Heart left ventricle (tissue), 16 donors: ENCODE measurements around the gene LRRC41. TPM values are rescaled to one million over a fixed set of nuclear protein-coding genes. Genes with fewer than 3 reads are reported as not detected.

Experiments used
- ATAC-seq, 4 donors: fragments of 200-7000 bp; cut with Tn5 transposase; one replicate each; pipeline ENCODE4 v1.9.1; 2020 to 2022; ENCODE audit warnings: moderate library complexity in 4 of 4, mild to moderate bottlenecking in 3 of 4, moderate number of reproducible peaks in 1 of 4
- DNase-seq, 5 donors: peaks; one replicate each; pipeline ENCODE4 v3.0.0-alpha.2; 2020
- H3K27ac ChIP-seq, 12 donors: fragments of 200-600 bp; sonication (generic) in 4 of 12; one replicate each; pipeline versions ENCODE4 v1.5.0 to v1.8.0; 2016 to 2022; ENCODE audit warnings: mild to moderate bottlenecking in 2 of 12
- H3K27me3 ChIP-seq, 9 donors: fragments of 200-600 bp; sonication (generic) in 2 of 9; one replicate each; pipeline versions ENCODE4 v1.5.1 to v1.8.0; 2016 to 2022; ENCODE audit warnings: mild to moderate bottlenecking in 3 of 9
- H3K36me3 ChIP-seq, 9 donors: fragments of 200-600 bp; sonication (generic) in 2 of 9; one replicate each; pipeline versions ENCODE4 v1.5.0 to v1.8.0; 2018 to 2022; ENCODE audit warnings: mild to moderate bottlenecking in 2 of 9
- H3K4me1 ChIP-seq, 12 donors: fragments of 200-600 bp; sonication (generic) in 4 of 12; one replicate each; pipeline versions ENCODE4 v1.5.0 to v1.8.0; 2016 to 2022; ENCODE audit warnings: mild to moderate bottlenecking in 3 of 12
- H3K4me3 ChIP-seq, 12 donors: fragments of 200-600 bp; sonication (generic) in 4 of 12; one replicate each; pipeline versions ENCODE4 v1.5.0 to v1.8.0; 2017 to 2022; ENCODE audit warnings: mild to moderate bottlenecking in 9 of 12, moderate library complexity in 4 of 12
- H3K9me3 ChIP-seq, 12 donors: fragments of 200-600 bp; sonication (generic) in 4 of 12; one replicate each; pipeline versions ENCODE4 v1.5.0 to v1.8.0; 2016 to 2022; ENCODE audit warnings: mild to moderate bottlenecking in 1 of 12
- POLR2A ChIP-seq, 2 donors: fragments of 450-650 bp; IDR thresholded peaks; one replicate each; pipeline ENCODE4 v1.6.1; 2017; ENCODE audit warnings: antibody characterized with exemption in 2 of 2, mild to moderate bottlenecking in 2 of 2, moderate library complexity in 2 of 2
- WGBS, 4 donors: extraction: QIAGEN DNeasy Blood & Tissue Kit in 2 of 4; methylation state at CpG; one replicate each; pipeline versions ENCODE4 v1.1.5 to v1.1.7; 2013 to 2018; 5-methylcytosine and 5-hydroxymethylcytosine counted together
- intact Hi-C, 10 donors: fragments of 100-400 bp; cut with DNase I; formaldehyde crosslinking; loops; one replicate each; pipeline versions ENCODE4 v1.11.1 to v1.14.2; 2022
- polyA plus RNA-seq, 2 donors: library from polyadenylated mRNA; stranded (reverse); fragments of 200-250 nt; gene quantifications; one replicate each; pipeline ENCODE4 v1.2.3, GENCODE V29; 2013
- total RNA-seq, 9 donors: library from RNA; depleted of rRNA in 2 of 9; stranded (reverse); fragments of >200 nt in 2 of 9; fragmentation: NEBNext Ultra II Directional in 3 of 9; extraction: Animal tissue kit (Norgen Biotek cat#: 25700) in 3 of 9; gene quantifications; one replicate each; pipeline versions ENCODE4 v1.1.0 to v1.2.4, GENCODE V29; 2016 to 2023
- TF ChIP-seq, protein P1 (sequence below), 12 donors: fragments of 200-600 bp; sonication (generic) in 4 of 12; IDR thresholded peaks; one replicate each; pipeline versions ENCODE4 v1.5.0 to v1.8.0; 2018 to 2022; ENCODE audit warnings: antibody characterized with exemption in 12 of 12, mild to moderate bottlenecking in 5 of 12
- donor health status: ischemic (EF 13 %, LVEDD 7.1; RV severe dilation, severe dysfunction).
- donor health status: healthy with polysubstance abuse.
- donor health status: DM: no; HTN: yes; CAD: no.
- donor health status: DM: no; HTN: no; CAD: no.
- donor health status: ischemic (EF 25% LVEDD 6.9; RV normal size, moderate dysfunction).
- donor health status: ischemic (EF 25% LVEDD 5.7; RV mildly dilated, moderate dysfunction).
- donor health status: healthy.
- donor health status: DM: yes; HTN: yes; CAD: no.
- donor health status: ischemic (EF 35%, LVEDD 5.7; RV mildly dilated, moderate dysfunction).
- donor health status: nonischemic (EF 11% LVEDD 7.7; RV severe dilation, severe dysfunction).
- donor health status: DM: yes; HTN: yes; CAD: no.
- donor health status: PGD.
- donor health status: ischemic (EF 29% LVEDD 5.4; RV normal size, mild dysfunction).
- donor health status: nonischemic (EF 23%, LVEDD 6.1; RV moderate dilation, normal function).

The LRRC41 gene
- total and polyA plus RNA-seq, 11 donors, result 17.4 to 60.5 (median 44.1) TPM

GRCh38 chr1:46344481-46344880, 41.1 kb upstream of the LRRC41 start:
- Histone ChIP-seq H3K36me3 (peaks cover 0 to 56% (median 41%) of the 10 kb centered on the region in 9 donors), H3K4me1 (peaks cover 0 to 33% (median 16%) of the 10 kb centered on the region in 12 donors), H3K4me3 (no peak overlapping the region), H3K27ac (no peak overlapping the region), H3K9me3 (no peaks in the 10 kb centered on the region), H3K27me3 (no peaks in the 10 kb centered on the region)
- WGBS, 4 donors, result 79 to 86% (median 81%) methylated on average over 3 of the region's 3 CpGs
- TF ChIP-seq, protein P1, sequence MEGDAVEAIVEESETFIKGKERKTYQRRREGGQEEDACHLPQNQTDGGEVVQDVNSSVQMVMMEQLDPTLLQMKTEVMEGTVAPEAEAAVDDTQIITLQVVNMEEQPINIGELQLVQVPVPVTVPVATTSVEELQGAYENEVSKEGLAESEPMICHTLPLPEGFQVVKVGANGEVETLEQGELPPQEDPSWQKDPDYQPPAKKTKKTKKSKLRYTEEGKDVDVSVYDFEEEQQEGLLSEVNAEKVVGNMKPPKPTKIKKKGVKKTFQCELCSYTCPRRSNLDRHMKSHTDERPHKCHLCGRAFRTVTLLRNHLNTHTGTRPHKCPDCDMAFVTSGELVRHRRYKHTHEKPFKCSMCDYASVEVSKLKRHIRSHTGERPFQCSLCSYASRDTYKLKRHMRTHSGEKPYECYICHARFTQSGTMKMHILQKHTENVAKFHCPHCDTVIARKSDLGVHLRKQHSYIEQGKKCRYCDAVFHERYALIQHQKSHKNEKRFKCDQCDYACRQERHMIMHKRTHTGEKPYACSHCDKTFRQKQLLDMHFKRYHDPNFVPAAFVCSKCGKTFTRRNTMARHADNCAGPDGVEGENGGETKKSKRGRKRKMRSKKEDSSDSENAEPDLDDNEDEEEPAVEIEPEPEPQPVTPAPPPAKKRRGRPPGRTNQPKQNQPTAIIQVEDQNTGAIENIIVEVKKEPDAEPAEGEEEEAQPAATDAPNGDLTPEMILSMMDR (IDR thresholded peaks at IDR 0.05), result no peak
- TF ChIP-seq POLR2A (IDR thresholded peaks at IDR 0.05), result no peak
- ATAC-seq, result no peak
- intact Hi-C loops, result loop anchor here in 5 of 10 donors (5.0 to 10.0 kb wide), 3 partner anchors 42 to 310 kb away; partner anchors contain the start of genes LRRC41 (in 3 of the 5), RAD54L (in 3 of the 5) and UQCRH (in 3 of the 5)
- no peak for DNase-seq

DNA sequence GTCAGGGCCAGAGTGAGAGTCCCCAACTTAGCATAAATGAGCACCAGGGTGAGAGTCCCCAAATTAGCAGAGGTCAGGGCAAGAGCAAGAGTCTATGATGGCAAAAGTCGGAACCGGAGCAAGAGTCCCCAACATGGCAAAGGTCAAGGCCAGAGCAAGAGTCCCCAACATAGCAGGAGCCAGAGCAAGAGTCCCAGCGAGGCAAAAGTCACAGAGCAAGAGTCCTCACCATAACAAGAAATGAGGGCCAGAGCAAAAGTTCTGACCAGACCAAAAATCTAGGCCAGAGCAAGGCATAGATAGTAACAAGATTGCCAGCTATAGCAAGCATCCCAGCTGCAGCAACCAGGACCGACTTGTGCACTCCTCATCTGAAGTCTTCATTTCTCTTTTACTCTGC, 40.3 kb upstream of the LRRC41 start:
- no peak for ATAC-seq
- WGBS, 4 donors, result 86 to 95% (median 91%) methylated on average over 4 of the region's 4 CpGs
- H3K9me3 ChIP-seq, result no peaks in the 10 kb centered on the region
- peak overlapping the region in 8 of 12 donors; percentile 3 to 96 (median 32) for H3K27ac ChIP-seq
- no peak for DNase-seq
- H3K4me3 ChIP-seq, result no peak overlapping the region
- TF ChIP-seq POLR2A (IDR thresholded peaks at IDR 0.05), result no peak
- TF ChIP-seq, protein P1 (IDR thresholded peaks at IDR 0.05), result no peak
- H3K36me3 ChIP-seq, result peaks cover 0 to 48% (median 35%) of the 10 kb centered on the region in 9 donors
- intact Hi-C loops, result loop anchor here in 5 of 10 donors (5.0 to 10.0 kb wide), 3 partner anchors 41 to 309 kb away; partner anchors contain the start of genes LRRC41 (in 3 of the 5), RAD54L (in 3 of the 5) and UQCRH (in 3 of the 5)
- H3K27me3 ChIP-seq, result no peaks in the 10 kb centered on the region
- H3K4me1 ChIP-seq, result peaks cover 0 to 34% (median 17%) of the 10 kb centered on the region in 12 donors

- no peak for ATAC-seq
- H3K4me1 ChIP-seq, result peaks cover 0 to 34% (median 17%) of the 10 kb centered on the region in 12 donors
- peaks cover 0 to 48% (median 35%) of the 10 kb centered on the region in 9 donors for H3K36me3 ChIP-seq
- intact Hi-C loops, result loop anchor here in 5 of 10 donors (5.0 to 10.0 kb wide), 3 partner anchors 41 to 309 kb away; partner anchors contain the start of genes LRRC41 (in 3 of the 5), RAD54L (in 3 of the 5) and UQCRH (in 3 of the 5)
- TF ChIP-seq, protein P1 (IDR thresholded peaks at IDR 0.05), result no peak
- no peak overlapping the region for H3K4me3 ChIP-seq
- peak in 2 of 5 donors; percentile 15 to 23 for DNase-seq
- no peaks in the 10 kb centered on the region for H3K27me3 ChIP-seq
- no peaks in the 10 kb centered on the region for H3K9me3 ChIP-seq
- WGBS, 4 donors, result 52 to 66% (median 61%) methylated on average over 4 of the region's 4 CpGs
- H3K27ac ChIP-seq, result peak overlapping the region in 9 of 12 donors; percentile 3 to 96 (median 24)
Observed at GRCh38 chr1:46343351-46343695, 39.9 kb upstream of the LRRC41 start.

DNA sequence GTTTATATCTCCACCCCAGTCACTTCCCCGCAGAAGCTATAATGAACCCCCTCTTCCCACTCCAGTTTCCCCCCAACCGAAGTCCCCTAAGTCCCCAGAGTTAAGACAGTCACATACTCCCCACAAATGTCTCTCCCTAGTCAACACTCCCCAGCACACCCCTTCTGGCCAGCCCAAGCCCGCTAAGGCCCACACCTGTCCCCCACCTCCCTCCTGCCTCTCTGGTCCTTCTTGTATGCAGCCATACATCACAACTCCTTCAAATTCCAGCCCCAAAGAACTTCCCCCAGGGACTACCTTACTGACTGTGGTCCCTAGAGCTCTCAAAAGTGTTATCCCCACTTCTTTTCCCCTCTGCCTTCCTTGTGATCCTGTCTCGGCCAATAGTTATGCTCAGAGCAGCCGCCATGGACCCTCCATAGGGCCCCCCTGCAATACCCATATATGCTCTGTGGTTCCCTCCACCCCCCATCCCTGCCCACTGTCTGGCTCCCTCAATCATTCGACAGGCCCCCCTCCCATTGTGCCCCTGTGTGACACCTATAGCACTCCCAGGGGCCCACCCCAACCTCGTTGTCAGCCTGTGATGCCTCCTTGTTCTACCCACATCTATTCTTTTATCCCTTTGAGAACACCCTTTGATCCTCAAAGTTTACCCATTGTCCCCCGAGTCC, 39.4 kb upstream of the LRRC41 start:
- peaks cover 0 to 32% (median 15%) of the 10 kb centered on the region in 12 donors for H3K4me1 ChIP-seq
- no peaks in the 10 kb centered on the region for H3K27me3 ChIP-seq
- intact Hi-C loops, result loop anchor here in 5 of 10 donors (5.0 to 10.0 kb wide), 3 partner anchors 41 to 308 kb away; partner anchors contain the start of genes LRRC41 (in 3 of the 5), RAD54L (in 3 of the 5) and UQCRH (in 3 of the 5)
- no peak for TF ChIP-seq POLR2A (IDR thresholded peaks at IDR 0.05)
- TF ChIP-seq, protein P1 (IDR thresholded peaks at IDR 0.05), result no peak
- no peak overlapping the region for H3K4me3 ChIP-seq
- peaks cover 0 to 43% (median 35%) of the 10 kb centered on the region in 9 donors for H3K36me3 ChIP-seq
- 72 to 78% (median 73%) methylated on average over 8 of the region's 8 CpGs for WGBS, 4 donors
- DNase-seq, result no peak
- no peak for ATAC-seq
- peak overlapping the region in 8 of 12 donors; percentile 3 to 99 (median 50) for H3K27ac ChIP-seq
- H3K9me3 ChIP-seq, result no peaks in the 10 kb centered on the region
